Measurements from ENCODE around the gene SLC25A36.
"Not testable (repeated sequence)": the region's sequence is repeated elsewhere in the genome, so short reads cannot be mapped to it uniquely, and the experiment has no call there.

GRCh38 chr3:140994861-140995260, 53.2 kb downstream of the SLC25A36 start:
- not testable (repeated sequence) for TF ChIP-seq CTCF (IDR thresholded peaks at IDR 0.05; ENCODE audit: low read depth, low read length); EZH2phosphoT487 (IDR thresholded peaks at IDR 0.05; ENCODE audit: low read depth)

Data from OCI-LY3 (cell line).